ENCODE measurements around the gene SESTD1. TPM values are rescaled to one million over a fixed set of nuclear protein-coding genes. Genes with fewer than 3 reads are reported as not detected.

The SESTD1 gene
- total and polyA plus RNA-seq, 9 of the 15 experiments (the other 6 are each of a cell fraction or from before 2014, with no cell fraction given): 0.32 to 5.6 (median 2.1) TPM

GRCh38 chr2:179069685-179070084 lies 194.9 kb downstream of the SESTD1 start:
- Histone ChIP-seq H3K36me3 (ENCODE audit: control insufficient read depth, insufficient read depth, low read length) (no peaks in the 10 kb centered on the region), H3K4me3 (no peak overlapping the region), H3K9me1 (ENCODE audit: control insufficient read depth, insufficient read depth, low read length) (no peaks in the 10 kb centered on the region), H3K9ac (ENCODE audit: insufficient read depth in 1 of 2, low read depth in 2 of 2, low read length in 2 of 2) (no peak overlapping the region), H3K9me3 (replicated peaks; ENCODE audit: control insufficient read depth, insufficient read depth, low read depth, low read length) (no peaks in the 10 kb centered on the region), H3K79me2 (ENCODE audit: control insufficient read depth, insufficient read depth, low read length) (no peaks in the 10 kb centered on the region), H3K4me1 (replicated peaks in 1 of 2; ENCODE audit: control insufficient read depth in 2 of 2, insufficient read depth in 2 of 2, low read length in 2 of 2) (no peaks in the 10 kb centered on the region), H3K4me2 (ENCODE audit: insufficient read depth, low read length) (no peak overlapping the region), H3K27me3 (ENCODE audit: control insufficient read depth in 2 of 2, insufficient read depth in 2 of 2, low read length in 2 of 2) (no peaks in the 10 kb centered on the region), H4K20me1 (replicated peaks; ENCODE audit: control insufficient read depth, insufficient read depth, low read length) (no peaks in the 10 kb centered on the region), H3K27ac (ENCODE audit: extremely low read depth, low read depth, low read length) (no peak overlapping the region), H2AFZ (ENCODE audit: low read depth, low read length) (no peak overlapping the region)
- 0% methylated on average over 1 of the region's 1 CpG for WGBS (ENCODE audit: insufficient coverage, low coverage, missing lambda C conversion rate)
- DNase-seq (ENCODE audit: extremely low read depth in 1 of 4, low spot score in 3 of 4) (no peak), FAIRE-seq (no peak), ATAC-seq (no peak)
- in situ Hi-C loops (cut with MboI): no loop called here
- intact Hi-C loops (cut with micrococcal nuclease): no loop called here
- CTCF ChIA-PET (ENCODE audit: low intra/inter-chr PET ratio): no interaction called here
- BruUV-seq (replicated peaks): no TSS peak
- POLR2A ChIA-PET: interaction anchor here (0.6 kb wide), 1 partner anchor 10 kb away, joined by 3 read pairs; no protein-coding TSS in a partner anchor
- TF ChIP-seq TFAP4 (CRISPR knock-in tag; IDR thresholded peaks at IDR 0.05; ENCODE audit: borderline replicate concordance) (no peak), MGA (IDR thresholded peaks at IDR 0.05) (no peak), PHB (CRISPR knock-in tag; IDR thresholded peaks at IDR 0.05) (no peak), ZC3H8 (IDR thresholded peaks at IDR 0.05) (no peak), E2F8 (IDR thresholded peaks at IDR 0.05; ENCODE audit: low read depth, partially characterized antibody) (no peak), USF1 (CRISPR knock-in tag; IDR thresholded peaks at IDR 0.05) (no peak)

Data from K562 (cell line).